Ovary (tissue), 3 donors: ENCODE measurements around the gene MYL12A.

ENCODE experiments used
- EP300 ChIP-seq: sonication (generic); formaldehyde crosslinking; IDR thresholded peaks from one replicate; pipeline ENCODE4 v1.6.1; 2017; ENCODE audit warnings: antibody characterized with exemption
- POLR2A ChIP-seq: fragments of 450-650 bp; IDR thresholded peaks from one replicate; pipeline ENCODE4 v1.6.1; 2017; ENCODE audit warnings: antibody characterized with exemption, mild to moderate bottlenecking, moderate library complexity
- TF ChIP-seq, protein P1 (sequence below), 3 donors: fragments of 450-650 bp in 2 of 3; fragments of 200-600 bp in 1 of 3; IDR thresholded peaks; one replicate each; pipeline versions ENCODE4 v1.5.1 to v1.8.0; 2016 to 2022; ENCODE audit warnings: antibody characterized with exemption in 3 of 3, mild to moderate bottlenecking in 1 of 3
- donor health status: DM: no; HTN: no; CAD: no.

DNA sequence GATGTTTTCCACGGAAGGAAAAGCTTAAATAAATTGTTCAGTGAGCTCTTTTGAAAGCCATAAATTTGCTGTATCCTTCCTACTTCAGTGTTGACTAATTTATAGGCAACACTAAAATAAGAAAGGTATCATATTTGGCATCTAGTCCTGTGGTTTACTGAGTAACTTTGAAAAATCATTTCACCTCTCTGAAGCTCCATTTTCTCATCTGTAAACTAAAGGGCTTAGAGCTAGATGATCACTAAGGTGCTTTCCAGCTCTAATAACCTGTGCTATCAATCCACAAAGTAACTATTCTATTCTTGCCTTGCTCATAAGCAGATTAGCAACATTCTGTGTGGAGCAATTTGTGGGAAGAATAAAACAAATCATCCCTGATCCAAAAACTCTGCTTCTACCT lies 24.2 kb upstream of the MYL12A start:
- TF ChIP-seq, protein P1, sequence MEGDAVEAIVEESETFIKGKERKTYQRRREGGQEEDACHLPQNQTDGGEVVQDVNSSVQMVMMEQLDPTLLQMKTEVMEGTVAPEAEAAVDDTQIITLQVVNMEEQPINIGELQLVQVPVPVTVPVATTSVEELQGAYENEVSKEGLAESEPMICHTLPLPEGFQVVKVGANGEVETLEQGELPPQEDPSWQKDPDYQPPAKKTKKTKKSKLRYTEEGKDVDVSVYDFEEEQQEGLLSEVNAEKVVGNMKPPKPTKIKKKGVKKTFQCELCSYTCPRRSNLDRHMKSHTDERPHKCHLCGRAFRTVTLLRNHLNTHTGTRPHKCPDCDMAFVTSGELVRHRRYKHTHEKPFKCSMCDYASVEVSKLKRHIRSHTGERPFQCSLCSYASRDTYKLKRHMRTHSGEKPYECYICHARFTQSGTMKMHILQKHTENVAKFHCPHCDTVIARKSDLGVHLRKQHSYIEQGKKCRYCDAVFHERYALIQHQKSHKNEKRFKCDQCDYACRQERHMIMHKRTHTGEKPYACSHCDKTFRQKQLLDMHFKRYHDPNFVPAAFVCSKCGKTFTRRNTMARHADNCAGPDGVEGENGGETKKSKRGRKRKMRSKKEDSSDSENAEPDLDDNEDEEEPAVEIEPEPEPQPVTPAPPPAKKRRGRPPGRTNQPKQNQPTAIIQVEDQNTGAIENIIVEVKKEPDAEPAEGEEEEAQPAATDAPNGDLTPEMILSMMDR (IDR thresholded peaks at IDR 0.05), result no peak
- TF ChIP-seq EP300 (no peak), POLR2A (no peak)
